GM15510 (cell line): Measurements from ENCODE around the gene CREB3L2.

Source experiments
- POLR2A ChIP-seq: IDR thresholded peaks from 3 replicates; pipeline ENCODE4 v1.6.1; 2011; ENCODE audit warnings: borderline replicate concordance; ENCODE audit not compliant: insufficient read length; ENCODE audit errors: extremely low read depth

CREB3L2 gene

DNA sequence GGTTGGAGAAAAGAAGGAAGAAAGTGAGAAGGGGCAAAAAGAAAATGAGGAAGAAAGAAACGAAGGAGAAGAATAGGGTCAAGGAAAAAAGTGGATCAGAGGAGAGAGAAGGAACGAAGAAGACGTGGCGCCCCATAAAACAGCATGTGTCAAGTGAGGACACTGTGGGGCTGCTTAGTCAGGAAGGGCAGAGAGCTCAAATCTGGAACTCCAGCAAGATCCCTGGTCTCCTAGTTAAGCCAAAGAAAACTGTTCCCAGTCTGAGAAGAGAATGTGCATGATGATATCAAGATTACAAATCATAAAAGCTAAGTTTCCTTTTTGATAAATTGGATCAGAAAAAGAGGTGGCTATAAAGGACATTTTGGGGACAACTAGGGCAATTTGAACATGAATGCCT is 33.0 kb downstream of the CREB3L2 start:
- TF ChIP-seq POLR2A = no peak

DNA sequence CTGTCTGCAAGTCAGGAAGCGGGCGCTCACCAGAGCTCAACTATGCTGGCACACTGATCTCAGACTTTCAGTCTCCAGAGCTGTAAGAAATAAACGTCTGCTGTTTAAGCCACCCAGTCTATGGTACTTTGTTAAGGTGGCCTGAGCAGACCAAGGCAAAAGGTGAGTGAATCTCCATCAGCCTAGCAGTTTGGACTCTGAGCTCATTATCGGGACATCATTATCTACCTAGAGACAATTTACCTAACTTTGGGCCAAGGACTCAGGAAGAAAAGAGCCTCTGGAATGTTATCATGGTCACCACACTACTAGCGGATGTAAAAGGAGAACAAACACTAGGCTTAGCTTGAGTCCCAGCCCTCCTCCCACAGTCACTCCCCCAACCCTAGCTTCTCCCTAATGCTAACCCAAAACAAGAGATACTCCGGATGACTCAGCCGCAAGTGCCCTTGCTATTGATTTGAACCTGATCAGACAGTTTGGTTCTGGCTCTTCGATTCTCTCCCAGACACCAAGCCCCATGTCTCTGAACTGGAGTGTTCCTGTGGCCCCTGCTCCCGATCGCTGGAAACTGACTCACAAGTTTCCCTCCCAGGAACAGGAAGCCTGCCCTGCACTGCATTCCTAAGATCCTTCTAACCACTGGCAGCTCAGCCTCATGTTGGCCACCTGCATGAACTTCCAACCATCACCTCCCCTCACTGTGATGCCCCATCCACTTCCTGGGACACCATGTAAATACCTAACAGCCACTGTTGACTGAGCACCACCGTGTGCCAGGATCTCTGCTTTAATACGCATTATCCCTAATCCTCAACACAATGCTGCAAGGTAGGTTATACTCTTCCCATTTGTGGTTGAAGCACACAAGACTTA is 34.5 kb downstream of the CREB3L2 start:
- TF ChIP-seq POLR2A = no peak

DNA sequence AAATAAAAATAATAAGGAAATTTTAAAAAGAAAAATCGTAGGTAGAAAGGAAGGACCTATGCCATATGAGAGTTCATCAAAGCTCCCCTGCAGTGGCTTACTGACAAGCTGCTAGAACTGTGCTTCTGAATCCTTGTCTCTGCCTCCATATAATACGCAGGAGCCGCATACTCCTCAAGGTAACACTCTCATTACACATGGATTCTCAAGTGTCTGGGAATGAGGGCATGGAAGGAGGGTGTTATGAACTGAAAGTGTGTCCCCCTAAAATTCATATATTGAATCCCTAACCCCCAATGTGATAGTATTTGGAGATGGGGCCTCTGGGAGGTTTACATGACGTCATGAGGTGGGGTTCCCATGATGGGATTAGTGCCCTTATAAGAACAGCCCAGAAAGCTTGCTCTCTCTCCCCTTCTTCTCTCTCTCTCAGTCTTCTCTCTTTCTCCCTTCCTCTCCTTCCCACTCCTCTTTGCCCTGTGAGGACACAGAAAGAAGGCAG is 35.2 kb downstream of the CREB3L2 start:
- no peak for TF ChIP-seq POLR2A

DNA sequence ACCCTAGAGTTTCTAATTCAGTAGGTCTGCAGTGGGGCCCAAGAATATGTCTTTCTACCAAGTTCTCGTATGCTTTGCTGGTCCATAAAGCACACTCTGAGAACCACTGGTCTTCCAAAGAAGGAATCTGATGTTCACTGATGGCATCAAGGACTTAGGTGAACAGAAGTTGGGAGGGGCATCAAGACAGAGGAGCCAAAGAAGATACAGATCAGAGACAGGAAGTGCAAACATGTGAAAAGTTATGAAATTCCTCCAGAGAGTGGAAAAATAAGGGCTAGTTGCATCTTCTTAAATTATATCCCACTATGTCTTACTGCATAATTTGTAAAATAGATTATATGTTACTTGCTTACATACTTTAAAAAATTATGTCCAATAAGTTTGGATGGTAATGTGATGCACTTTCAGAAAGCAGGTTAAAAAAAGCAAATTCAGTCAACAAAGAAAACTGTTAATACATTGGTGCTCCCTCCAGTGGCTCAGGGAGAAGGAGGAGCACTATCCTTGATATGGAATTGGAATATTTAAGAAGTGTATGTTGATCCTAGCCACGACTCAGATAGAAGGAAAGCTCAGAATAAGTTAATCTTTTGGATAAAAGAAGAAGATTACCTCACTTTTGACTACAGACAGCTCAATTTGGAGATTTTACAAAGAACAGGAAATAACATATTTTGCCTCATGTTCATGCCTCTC is 35.8 kb downstream of the CREB3L2 start:
- TF ChIP-seq POLR2A = no peak

GRCh38 chr7:137964824-137965545 is 36.9 kb downstream of the CREB3L2 start:
- no peak for TF ChIP-seq POLR2A

DNA sequence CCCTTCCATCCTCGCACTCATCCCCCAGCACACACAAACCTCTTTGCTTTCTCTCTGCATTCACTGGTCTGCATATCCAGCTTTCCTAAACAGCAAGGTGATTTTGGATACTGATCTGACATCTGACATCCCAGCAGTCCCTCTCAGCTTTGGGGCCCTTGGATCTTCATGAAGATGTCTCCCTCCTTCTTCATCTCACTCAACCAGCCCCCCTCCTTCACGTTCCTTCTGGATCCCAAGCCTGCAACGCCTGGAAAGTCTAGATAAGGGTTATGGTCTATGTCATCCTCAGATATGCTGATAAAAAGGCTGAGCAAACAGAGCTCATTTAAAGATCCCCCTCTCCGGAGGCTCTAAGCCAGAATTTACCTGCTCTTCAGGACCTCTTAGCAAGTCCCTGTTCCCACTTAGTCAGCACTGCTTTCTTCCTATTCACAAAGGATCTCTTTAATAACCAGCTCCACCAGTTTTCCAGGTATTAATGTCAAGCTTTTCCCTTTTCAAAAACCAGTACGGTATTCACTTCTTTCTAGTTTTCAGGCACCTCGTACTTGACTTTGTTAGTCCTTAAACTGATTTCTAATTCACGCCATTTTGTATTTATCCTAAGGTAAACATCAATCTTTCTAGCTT is 38.9 kb downstream of the CREB3L2 start:
- TF ChIP-seq POLR2A = no peak

- TF ChIP-seq POLR2A = no peak
Observed at GRCh38 chr7:137962491-137962874, 39.4 kb downstream of the CREB3L2 start.

GRCh38 chr7:137961200-137962177 is 40.4 kb downstream of the CREB3L2 start:
- no peak for TF ChIP-seq POLR2A

DNA sequence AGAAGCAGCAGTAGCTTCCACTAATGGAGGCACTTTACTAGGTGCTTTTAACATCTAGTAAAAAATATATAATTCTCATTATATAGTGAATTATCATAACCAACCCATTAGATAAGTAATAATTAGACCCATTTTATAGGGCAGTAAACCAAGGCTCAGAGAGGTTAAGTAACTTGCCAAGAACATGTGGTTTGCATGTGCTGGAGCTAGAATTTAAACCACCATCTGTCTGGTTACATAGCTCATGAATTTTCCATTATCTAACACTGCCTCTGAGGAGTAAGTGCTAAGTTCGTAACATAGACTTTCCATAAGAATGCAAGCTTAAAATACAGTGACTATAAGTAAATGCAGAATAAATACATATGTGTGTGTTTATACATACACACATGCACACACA is 41.9 kb downstream of the CREB3L2 start:
- TF ChIP-seq POLR2A = no peak

DNA sequence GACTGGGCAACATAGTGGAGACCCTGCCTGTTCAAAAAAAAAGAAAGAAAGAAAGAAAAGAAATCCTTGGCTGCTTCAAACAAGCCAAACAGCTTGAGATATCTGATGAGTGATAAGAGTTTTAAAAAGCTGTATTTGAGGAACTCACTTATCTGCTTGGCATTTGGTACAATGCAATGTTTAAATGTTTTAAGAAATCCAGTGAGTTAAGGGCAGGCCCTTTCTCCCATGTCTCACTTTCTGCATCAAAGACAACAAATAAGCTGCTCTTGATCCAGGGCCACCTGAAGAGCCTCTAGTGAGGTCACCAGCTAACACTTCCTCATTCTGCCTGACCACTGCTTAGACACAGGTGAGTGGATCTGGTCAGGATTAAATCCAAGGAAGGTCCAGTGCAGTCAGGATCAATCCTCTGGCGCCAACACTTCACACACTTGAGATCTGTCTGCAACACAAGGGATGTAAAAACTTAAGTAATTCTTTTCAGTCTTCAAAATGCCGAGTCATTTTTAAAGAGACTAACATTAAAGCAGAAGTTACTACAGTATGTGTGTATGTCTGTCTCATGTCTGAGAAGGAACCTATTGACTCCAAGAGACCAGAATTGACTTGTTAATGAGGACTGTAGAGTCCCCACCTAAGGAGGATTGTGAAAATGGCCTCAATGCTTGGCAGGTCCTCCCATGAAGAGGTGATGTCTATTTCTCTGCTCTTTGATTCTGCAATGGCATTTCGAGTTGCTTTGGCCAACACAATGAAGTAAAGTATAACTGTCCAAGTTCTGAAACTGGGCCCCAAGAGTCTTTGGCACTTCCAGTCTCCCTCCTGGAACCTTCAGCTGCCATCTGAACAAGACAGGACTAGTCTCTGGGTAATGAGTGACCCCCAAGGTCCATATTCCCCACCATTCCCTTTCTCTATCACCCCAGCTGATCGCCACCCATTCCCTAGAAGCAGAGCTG is 43.1 kb downstream of the CREB3L2 start:
- no peak for TF ChIP-seq POLR2A

DNA sequence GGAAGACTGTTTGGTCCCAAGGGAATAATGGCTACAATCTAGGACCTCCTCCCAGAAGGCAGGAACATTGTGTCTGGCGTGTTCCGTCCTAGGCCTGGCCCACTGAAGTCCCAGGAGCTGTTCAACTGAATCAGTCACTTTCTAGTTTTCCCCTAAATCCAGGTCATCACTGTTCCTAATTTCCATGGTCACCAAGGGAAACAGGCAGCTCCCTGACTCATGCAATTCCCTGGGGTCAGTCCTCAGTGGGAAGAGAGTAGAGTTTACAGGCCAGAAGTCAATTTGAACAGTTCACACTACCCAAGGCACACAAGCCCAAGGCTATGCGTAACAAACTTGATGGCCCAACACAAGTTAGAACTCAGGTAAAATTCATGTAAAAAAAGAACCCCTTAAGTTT is 44.0 kb downstream of the CREB3L2 start:
- TF ChIP-seq POLR2A = no peak

DNA sequence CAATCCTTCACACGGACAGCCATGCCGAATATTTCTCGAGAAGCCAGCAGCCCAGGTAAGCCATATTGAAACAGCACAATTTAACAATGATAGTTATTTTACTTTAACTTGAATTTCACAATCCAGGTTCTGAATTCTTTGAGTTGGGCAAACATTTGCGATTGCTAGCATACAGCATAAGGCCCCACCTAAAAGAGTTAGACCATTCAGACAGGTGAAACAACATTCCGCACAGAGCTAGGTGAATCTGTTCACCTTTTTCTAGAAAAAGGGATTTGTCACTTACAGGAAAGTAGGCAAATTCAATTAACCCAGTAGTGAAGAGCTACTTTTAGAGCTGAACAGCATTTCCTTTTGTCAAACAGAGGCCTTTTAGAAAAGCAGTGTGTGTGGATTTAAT is 45.3 kb downstream of the CREB3L2 start:
- no peak for TF ChIP-seq POLR2A
